Endothelial cell of umbilical vein (primary cell): Measurements from ENCODE around the gene SMOC2. TPM values are rescaled to one million over a fixed set of nuclear protein-coding genes. Genes with fewer than 3 reads are reported as not detected.

Experiments used
- BruUV-seq: library from RNA; stranded (reverse); fragments of 400-500 nt; replicated peaks from 2 replicates; lab custom pipeline; 2021; lab: Mats Ljungman, UMichigan
- CTCF ChIA-PET: fragments of 300-600, 350-600 bp; sonication (Branson Sonifier 250); formaldehyde crosslinking; loops from one replicate; lab custom pipeline; 2021; ENCODE audit warnings: antibody characterized with exemption, inconsistent platforms; lab: Charles Lee
- POLR2A ChIA-PET: fragments of 300-600, 350-600 bp; sonication (Branson Sonifier 250); formaldehyde crosslinking; loops from one replicate; lab custom pipeline; 2021; ENCODE audit warnings: antibody characterized with exemption, inconsistent platforms; lab: Charles Lee
- DNase-seq: peaks from one replicate; pipeline ENCODE4 v3.0.0-alpha.2; 2011; ENCODE audit warnings: low read depth, low spot score
- FAIRE-seq: peaks from 2 replicates; lab custom pipeline; 2011; peaks lifted over from hg19 to GRCh38; lab: Jason Lieb, UNC
- H2AFZ ChIP-seq: 2 replicates; pipeline ENCODE4 v1.6.0; 2012; ENCODE audit warnings: low read depth, low read length, control low read depth, inconsistent platforms
- H3K27ac ChIP-seq: 2 replicates; pipeline ENCODE4 v1.5.1; 2011; ENCODE audit warnings: low read depth, mild to moderate bottlenecking, control low read depth, low read length, moderate library complexity; ENCODE audit not compliant: insufficient read depth
- H3K27me3 ChIP-seq, 2 experiments: 2 replicates each; pipeline versions ENCODE4 v1.6.0 to v1.6.1; 2011; ENCODE audit warnings: low read length in 2 of 2, mixed read lengths in 1 of 2; ENCODE audit not compliant: control insufficient read depth in 2 of 2, insufficient read depth in 2 of 2
- H3K36me3 ChIP-seq, 2 experiments: 2 replicates in 1 of 2; 3 replicates in 1 of 2; pipeline ENCODE4 v1.5.1; 2011; ENCODE audit warnings: low read length in 2 of 2, mild to moderate bottlenecking in 1 of 2, moderate library complexity in 1 of 2; ENCODE audit not compliant: control insufficient read depth in 2 of 2, insufficient read depth in 2 of 2; ENCODE audit errors: extremely low read depth in 1 of 2
- H3K4me1 ChIP-seq: 3 replicates; pipeline ENCODE4 v1.5.1; 2011; ENCODE audit warnings: mild to moderate bottlenecking, low read length; ENCODE audit not compliant: control insufficient read depth, insufficient read depth; ENCODE audit errors: extremely low read depth
- H3K4me2 ChIP-seq: 2 replicates; pipeline ENCODE4 v1.6.1; 2011; ENCODE audit warnings: low read length, control low read depth, mixed read lengths; ENCODE audit not compliant: insufficient read depth
- H3K4me3 ChIP-seq, 3 experiments: fragments of 200-600 bp in 1 of 3; sonication (generic), shearing (Covaris generic) in 1 of 3; replicated peaks in 1 of 3; 2 replicates each; pipeline ENCODE4 v1.5.1; 2011 to 2016; ENCODE audit warnings: control low read depth in 3 of 3, low read length in 3 of 3, mild to moderate bottlenecking in 2 of 3, inconsistent platforms in 1 of 3, low read depth in 1 of 3, moderate library complexity in 1 of 3; ENCODE audit not compliant: insufficient read depth in 1 of 3
- H3K79me2 ChIP-seq: 2 replicates; pipeline ENCODE4 v1.6.0; 2012; ENCODE audit warnings: low read length, inconsistent platforms; ENCODE audit not compliant: control insufficient read depth, insufficient read depth
- H3K9ac ChIP-seq: replicated peaks from 2 replicates; pipeline ENCODE3; 2011; ENCODE audit warnings: low read length, control low read depth; ENCODE audit not compliant: insufficient read depth; ENCODE audit errors: extremely low read depth
- H3K9me1 ChIP-seq: replicated peaks from 3 replicates; pipeline ENCODE4 v1.6.0; 2011; ENCODE audit warnings: mild to moderate bottlenecking, low read length; ENCODE audit not compliant: control insufficient read depth, insufficient read depth; ENCODE audit errors: extremely low read depth
- H3K9me3 ChIP-seq: replicated peaks from 2 replicates; pipeline ENCODE4 v1.5.1; 2012; ENCODE audit warnings: low read length, inconsistent platforms; ENCODE audit not compliant: control insufficient read depth, insufficient read depth
- H4K20me1 ChIP-seq: replicated peaks from 2 replicates; pipeline ENCODE3; 2011; ENCODE audit warnings: mild to moderate bottlenecking, low read length; ENCODE audit not compliant: control insufficient read depth, insufficient read depth; ENCODE audit errors: extremely low read depth
- EZH2 ChIP-seq: IDR thresholded peaks from 2 replicates; pipeline ENCODE4 v1.6.1; 2012; ENCODE audit warnings: borderline replicate concordance, low read depth, mild to moderate bottlenecking, moderate library complexity, low read length, inconsistent platforms; ENCODE audit not compliant: severe bottlenecking
- FOS ChIP-seq: IDR thresholded peaks from 2 replicates; pipeline ENCODE4 v1.6.1; 2011; ENCODE audit warnings: mild to moderate bottlenecking, low read length, moderate library complexity, borderline replicate concordance; ENCODE audit not compliant: insufficient read depth
- GATA2 ChIP-seq: IDR thresholded peaks from 2 replicates; pipeline ENCODE4 v1.7.0; 2011; ENCODE audit warnings: low read depth, mild to moderate bottlenecking, moderate library complexity, mixed read lengths, low read length; ENCODE audit not compliant: insufficient read length, insufficient read depth
- JUN ChIP-seq: IDR thresholded peaks from 2 replicates; pipeline ENCODE4 v1.6.1; 2011; ENCODE audit warnings: borderline replicate concordance, low read depth; ENCODE audit not compliant: insufficient read length, insufficient read depth
- MYC ChIP-seq: IDR thresholded peaks from one replicate; pipeline ENCODE4 v1.6.1; 2011; ENCODE audit warnings: mild to moderate bottlenecking, low read depth, low read length
- POLR2A ChIP-seq: IDR thresholded peaks from 2 replicates; pipeline ENCODE4 v1.6.1; 2012; ENCODE audit warnings: low read depth, mild to moderate bottlenecking, control low read depth, low read length
- POLR2AphosphoS5 ChIP-seq: IDR thresholded peaks from 2 replicates; pipeline ENCODE4 v1.6.1; 2012; ENCODE audit warnings: low read depth, mild to moderate bottlenecking, control low read depth, low read length, moderate library complexity; ENCODE audit not compliant: insufficient read depth
- dilution Hi-C: fragments of 300-500 bp; cut with MboI; formaldehyde crosslinking; loops from one replicate; pipeline ENCODE4 v1.15.0; 2019; ENCODE audit warnings: low sequenced_read_pairs; ENCODE audit not compliant: extremely low pct_ligation_motif_present
- intact Hi-C: fragments of 100-400 bp; cut with micrococcal nuclease; formaldehyde crosslinking; loops from one replicate; pipeline ENCODE4 v1.10.0; 2022
- polyA plus RNA-seq, 4 experiments: library from polyadenylated mRNA; depleted of rRNA in 3 of 4; stranded (reverse) in 3 of 4; unstranded in 1 of 4; fragments of >200 nt; gene quantifications; 2 replicates each; pipeline versions ENCODE4 v1.2.1 to v1.2.3, GENCODE V29; 2011 to 2012; ENCODE audit warnings: missing spikeins in 1 of 4
- total RNA-seq: library from RNA; stranded (reverse); gene quantifications from 2 replicates; pipeline ENCODE4 v1.2.3, GENCODE V29; 2021
- TF ChIP-seq, protein P1 (sequence below): IDR thresholded peaks from 2 replicates; pipeline ENCODE4 v1.6.1; 2011; ENCODE audit not compliant: insufficient read depth, insufficient read length
- TF ChIP-seq, protein P2 (sequence below), 2 donors: IDR thresholded peaks; 1 replicate in 1 of 2; 2 replicates in 1 of 2; pipeline ENCODE4 v1.5.1; 2011; ENCODE audit warnings: low read length in 2 of 2, mild to moderate bottlenecking in 2 of 2, moderate library complexity in 2 of 2, control low read depth in 1 of 2, inconsistent platforms in 1 of 2, low read depth in 1 of 2; ENCODE audit not compliant: insufficient read depth in 1 of 2; ENCODE audit errors: extremely low read depth in 1 of 2

SMOC2 gene
- total and polyA plus RNA-seq, 2 donors (not counting 3 experiments of a cell fraction or from before 2014, with no cell fraction given) = not detected

DNA sequence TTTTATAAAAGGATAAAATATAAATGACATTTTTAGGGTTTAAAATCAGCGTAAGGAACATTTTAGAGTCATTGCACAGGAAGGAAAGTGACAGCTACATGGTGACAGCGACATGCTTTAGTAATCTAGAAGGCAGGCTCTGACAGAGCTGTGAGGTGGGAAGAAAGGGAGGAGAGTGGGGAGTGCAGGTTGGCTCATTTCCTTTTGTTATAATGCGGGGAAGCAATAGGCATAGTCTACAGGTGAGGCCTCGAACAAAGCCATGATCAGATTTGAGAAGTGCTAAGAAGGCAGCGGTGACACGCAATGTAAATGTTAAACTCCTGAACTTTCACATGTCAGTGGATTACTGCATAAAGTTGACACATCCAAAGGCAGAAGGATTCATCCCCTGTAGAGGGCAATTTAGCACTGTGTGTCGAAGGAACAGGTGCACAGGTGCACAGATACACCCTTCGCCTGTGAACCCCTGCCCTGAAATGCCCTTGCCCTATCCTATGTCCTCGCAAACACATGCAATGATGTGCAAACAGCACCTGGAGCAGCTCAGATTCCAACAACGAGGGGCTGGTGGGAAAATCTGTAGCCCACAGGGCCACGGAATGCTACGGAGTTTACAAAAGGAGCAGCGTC lies 32.4 kb upstream of the SMOC2 start:
- Histone ChIP-seq H4K20me1 (no peaks in the 10 kb centered on the region), H3K9me3 (no peaks in the 10 kb centered on the region), H3K4me2 (no peak overlapping the region), H3K9ac (no peak overlapping the region), H3K27ac (no peak overlapping the region), H3K9me1 (no peaks in the 10 kb centered on the region), H3K4me1 (no peaks in the 10 kb centered on the region), H3K79me2 (no peaks in the 10 kb centered on the region), H3K27me3 (no peaks in the 10 kb centered on the region), H3K4me3 (no peak overlapping the region), H2AFZ (no peak overlapping the region), H3K36me3 (no peaks in the 10 kb centered on the region)
- BruUV-seq = no TSS peak
- intact Hi-C loops = no loop called here
- no peak for TF ChIP-seq JUN
- no peak for TF ChIP-seq FOS
- TF ChIP-seq POLR2A = no peak
- TF ChIP-seq, protein P1, sequence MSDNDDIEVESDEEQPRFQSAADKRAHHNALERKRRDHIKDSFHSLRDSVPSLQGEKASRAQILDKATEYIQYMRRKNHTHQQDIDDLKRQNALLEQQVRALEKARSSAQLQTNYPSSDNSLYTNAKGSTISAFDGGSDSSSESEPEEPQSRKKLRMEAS = no peak
- TF ChIP-seq EZH2 = no peak
- TF ChIP-seq, protein P2, sequence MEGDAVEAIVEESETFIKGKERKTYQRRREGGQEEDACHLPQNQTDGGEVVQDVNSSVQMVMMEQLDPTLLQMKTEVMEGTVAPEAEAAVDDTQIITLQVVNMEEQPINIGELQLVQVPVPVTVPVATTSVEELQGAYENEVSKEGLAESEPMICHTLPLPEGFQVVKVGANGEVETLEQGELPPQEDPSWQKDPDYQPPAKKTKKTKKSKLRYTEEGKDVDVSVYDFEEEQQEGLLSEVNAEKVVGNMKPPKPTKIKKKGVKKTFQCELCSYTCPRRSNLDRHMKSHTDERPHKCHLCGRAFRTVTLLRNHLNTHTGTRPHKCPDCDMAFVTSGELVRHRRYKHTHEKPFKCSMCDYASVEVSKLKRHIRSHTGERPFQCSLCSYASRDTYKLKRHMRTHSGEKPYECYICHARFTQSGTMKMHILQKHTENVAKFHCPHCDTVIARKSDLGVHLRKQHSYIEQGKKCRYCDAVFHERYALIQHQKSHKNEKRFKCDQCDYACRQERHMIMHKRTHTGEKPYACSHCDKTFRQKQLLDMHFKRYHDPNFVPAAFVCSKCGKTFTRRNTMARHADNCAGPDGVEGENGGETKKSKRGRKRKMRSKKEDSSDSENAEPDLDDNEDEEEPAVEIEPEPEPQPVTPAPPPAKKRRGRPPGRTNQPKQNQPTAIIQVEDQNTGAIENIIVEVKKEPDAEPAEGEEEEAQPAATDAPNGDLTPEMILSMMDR (IDR thresholded peaks at IDR 0.05; ENCODE audit: extremely low read depth in 1 of 2, insufficient read depth in 1 of 2, low read depth in 1 of 2, low read length in 2 of 2) = no peak
- no peak for TF ChIP-seq POLR2AphosphoS5
- no peak for TF ChIP-seq GATA2
- TF ChIP-seq MYC = no peak
- dilution Hi-C loops = no loop called here
- ChIA-PET CTCF (no interaction called here), POLR2A (no interaction called here)
- no peak for DNase-seq
- no peak for FAIRE-seq
